ENCODE results near the gene C1QTNF5.

GRCh38 chr11:119376197-119376847 lies 35.6 kb upstream of the C1QTNF5 start:
- no peak for TF ChIP-seq EZH2 (IDR thresholded peaks at IDR 0.05)
- no peak for TF ChIP-seq CTCF (IDR thresholded peaks at IDR 0.05)
